ENCODE results near the gene PTPRM.

- TF ChIP-seq ZNF70 (CRISPR knock-in tag; IDR thresholded peaks at IDR 0.05), result no peak
- TF ChIP-seq ISL1 (CRISPR knock-in tag; IDR thresholded peaks at IDR 0.05), result no peak
- no peak for TF ChIP-seq ARNTL (CRISPR knock-in tag; IDR thresholded peaks at IDR 0.05; ENCODE audit: borderline replicate concordance, low read depth)
- TF ChIP-seq CREB5 (CRISPR knock-in tag; IDR thresholded peaks at IDR 0.05; ENCODE audit: low read depth), result no peak
- TF ChIP-seq RARB (CRISPR knock-in tag; IDR thresholded peaks at IDR 0.05), result no peak
- no peak for TF ChIP-seq BACH2 (CRISPR knock-in tag; IDR thresholded peaks at IDR 0.05; ENCODE audit: borderline replicate concordance)
These were observed 155.8 kb downstream of the PTPRM start for GRCh38 chr18:7722955-7723354.

Data from SK-N-SH treated with all-trans-retinoic acid at 6 μM for 48 hours (cell line).